Stomach (tissue), 9 donors: Measurements from ENCODE around the gene STRN4. TPM values are rescaled to one million over a fixed set of nuclear protein-coding genes. Genes with fewer than 3 reads are reported as not detected.
"Not testable (repeated sequence)": the region's sequence is repeated elsewhere in the genome, so short reads cannot be mapped to it uniquely, and the experiment has no call there.

Experiments used
- DNase-seq, 2 donors: peaks; one replicate each; pipeline versions ENCODE4 v3.0.0 to v3.0.0-alpha.2; 2013 to 2019
- H3K27ac ChIP-seq, 5 donors: fragments of 200-600 bp in 4 of 5; sonication (generic) in 4 of 5; one replicate each; pipeline ENCODE4 v1.5.1; 2013 to 2019; ENCODE audit warnings: mild to moderate bottlenecking in 1 of 5, moderate library complexity in 1 of 5
- H3K27me3 ChIP-seq, 3 donors: fragments of 200-600 bp; sonication (generic); one replicate each; pipeline ENCODE4 v1.5.1; 2017 to 2019; ENCODE audit warnings: mixed run types in 1 of 3
- H3K36me3 ChIP-seq, 4 donors: fragments of 200-600 bp; sonication (generic); 1 replicate in 3 of 4; 2 replicates in 1 of 4; pipeline ENCODE4 v1.5.1; 2016 to 2019
- H3K4me1 ChIP-seq, 4 donors: fragments of 200-600 bp; sonication (generic); one replicate each; pipeline ENCODE4 v1.5.1; 2016 to 2019
- H3K4me3 ChIP-seq, 4 donors: fragments of 200-600 bp; sonication (generic) in 3 of 4; one replicate each; pipeline ENCODE4 v1.5.1; 2016 to 2019; ENCODE audit warnings: mild to moderate bottlenecking in 1 of 4
- H3K9me3 ChIP-seq, 4 donors: fragments of 200-600 bp; sonication (generic); one replicate each; pipeline ENCODE4 v1.5.1; 2016 to 2019
- CTCF ChIP-seq, 7 experiments: fragments of 450-650 bp in 4 of 7; fragments of 200-600 bp in 3 of 7; sonication (generic) in 3 of 7; IDR thresholded peaks; one replicate each; pipeline ENCODE4 v1.5.1; 2016 to 2019; ENCODE audit warnings: antibody characterized with exemption in 7 of 7, control low read depth in 2 of 7, mild to moderate bottlenecking in 1 of 7
- EP300 ChIP-seq: sonication (generic); formaldehyde crosslinking; IDR thresholded peaks from one replicate; pipeline ENCODE4 v1.6.1; 2017; ENCODE audit warnings: antibody characterized with exemption
- POLR2A ChIP-seq, 4 donors: fragments of 450-650 bp; IDR thresholded peaks; one replicate each; pipeline ENCODE4 v1.6.1; 2016; ENCODE audit warnings: antibody characterized with exemption in 4 of 4, control low read depth in 2 of 4, mild to moderate bottlenecking in 1 of 4, moderate library complexity in 1 of 4
- POLR2AphosphoS5 ChIP-seq, 3 donors: sonication (generic); formaldehyde crosslinking; IDR thresholded peaks; one replicate each; pipeline ENCODE4 v1.6.1; 2016; ENCODE audit warnings: antibody characterized with exemption in 3 of 3
- WGBS, 5 donors: extraction: QIAGEN DNeasy Blood & Tissue Kit in 3 of 5; methylation state at CpG; one replicate each; pipeline versions ENCODE4 v1.1.5 to v1.1.7; 2013 to 2018; 5-methylcytosine and 5-hydroxymethylcytosine counted together
- intact Hi-C: fragments of 100-400 bp; cut with DNase I; formaldehyde crosslinking; loops from one replicate; pipeline ENCODE4 v1.15.1; 2023; ENCODE audit warnings: low total_unique reads
- polyA plus RNA-seq, 3 donors: library from polyadenylated mRNA; stranded (reverse); fragments of 200-250 nt; gene quantifications; one replicate each; pipeline ENCODE4 v1.2.3, GENCODE V29; 2013
- total RNA-seq, 5 donors: library from RNA; depleted of rRNA; stranded (reverse); fragments of >200 nt; gene quantifications; one replicate each; pipeline versions ENCODE4 v1.1.0 to v1.2.3, GENCODE V29; 2014 to 2016
- donor health status: healthy with polysubstance abuse.
- donor health status: Bipolar disorder and iron deficiency.
- donor health status: healthy.

The STRN4 gene
- total and polyA plus RNA-seq, 8 donors: 37.1 to 373 (median 62.1) TPM

GRCh38 chr19:46764817-46765291 lies 18.6 kb upstream of the STRN4 start:
- Histone ChIP-seq H3K9me3 (no peaks in the 10 kb centered on the region), H3K4me1 (peaks cover 0 to 18% (median 8%) of the 10 kb centered on the region in 4 donors), H3K27me3 (no peaks in the 10 kb centered on the region), H3K27ac (no peak overlapping the region), H3K36me3 (no peaks in the 10 kb centered on the region), H3K4me3 (no peak overlapping the region)
- intact Hi-C loops: no loop called here
- TF ChIP-seq POLR2A (IDR thresholded peaks at IDR 0.05): no peak
- no peak for TF ChIP-seq CTCF (IDR thresholded peaks at IDR 0.05)
- TF ChIP-seq POLR2AphosphoS5 (IDR thresholded peaks at IDR 0.05): no peak
- no peak for TF ChIP-seq EP300
- peak in 1 of 2 donors; percentile 77 for DNase-seq
- WGBS, 5 donors: 54 to 80% (median 61%) methylated on average over 11 of the region's 11 CpGs

- peaks cover 0 to 4% (median 0%) of the 10 kb centered on the region in 4 donors for H3K36me3 ChIP-seq
- TF ChIP-seq POLR2A (IDR thresholded peaks at IDR 0.05) (no peak), CTCF (IDR thresholded peaks at IDR 0.05) (no peak), POLR2AphosphoS5 (IDR thresholded peaks at IDR 0.05) (no peak), EP300 (no peak)
- WGBS, 5 donors: 60 to 73% (median 62%) methylated on average over 6 of the region's 6 CpGs
- intact Hi-C loops: no loop called here
- H3K27ac ChIP-seq: no peak overlapping the region
- no peaks in the 10 kb centered on the region for H3K27me3 ChIP-seq
- DNase-seq: no peak
- no peak overlapping the region for H3K4me3 ChIP-seq
- peaks cover 0 to 25% (median 7%) of the 10 kb centered on the region in 4 donors for H3K4me1 ChIP-seq
- no peaks in the 10 kb centered on the region for H3K9me3 ChIP-seq
Measured at GRCh38 chr19:46762245-46762890, 16.1 kb upstream of the STRN4 start.

GRCh38 chr19:46761418-46761831 lies 15.2 kb upstream of the STRN4 start:
- WGBS, 5 donors: 32 to 43% (median 36%) methylated on average over 5 of the region's 5 CpGs
- Histone ChIP-seq H3K4me1 (peaks cover 0 to 34% (median 9%) of the 10 kb centered on the region in 4 donors), H3K4me3 (no peak overlapping the region), H3K36me3 (peaks cover 0 to 8% (median 5%) of the 10 kb centered on the region in 4 donors), H3K9me3 (no peaks in the 10 kb centered on the region), H3K27ac (peak overlapping the region in 4 of 5 donors; percentile 14 to 74 (median 68)), H3K27me3 (no peaks in the 10 kb centered on the region)
- peak in 1 of 2 donors; percentile 31 for DNase-seq
- TF ChIP-seq POLR2AphosphoS5 (IDR thresholded peaks at IDR 0.05): no peak
- no peak for TF ChIP-seq CTCF (IDR thresholded peaks at IDR 0.05)
- TF ChIP-seq POLR2A (IDR thresholded peaks at IDR 0.05): no peak
- TF ChIP-seq EP300: no peak
- intact Hi-C loops: no loop called here

- intact Hi-C loops: not testable (repeated sequence)
- H3K4me1 ChIP-seq: peaks cover 0 to 38% (median 9%) of the 10 kb centered on the region in 4 donors
- WGBS, 5 donors: 70 to 81% (median 77%) methylated on average over 4 of the region's 4 CpGs
Measured at GRCh38 chr19:46760897-46761296, 14.6 kb upstream of the STRN4 start.

GRCh38 chr19:46760363-46760762 lies 14.1 kb upstream of the STRN4 start:
- peaks cover 0 to 43% (median 12%) of the 10 kb centered on the region in 4 donors for H3K4me1 ChIP-seq
- intact Hi-C loops: no loop called here
- TF ChIP-seq EP300 (no peak), POLR2A (IDR thresholded peaks at IDR 0.05) (no peak), CTCF (IDR thresholded peaks at IDR 0.05) (no peak), POLR2AphosphoS5 (IDR thresholded peaks at IDR 0.05) (no peak)

More at GRCh38 chr19:46760897-46761296, 14.6 kb upstream of the STRN4 start:
- H3K36me3 ChIP-seq: peaks cover 0 to 13% (median 10%) of the 10 kb centered on the region in 4 donors
- not testable (repeated sequence) for DNase-seq, H3K27me3 ChIP-seq, H3K9me3 ChIP-seq, H3K4me3 ChIP-seq
- peak overlapping the region in 4 of 5 donors; percentile 46 to 74 (median 68) for H3K27ac ChIP-seq

More at GRCh38 chr19:46760363-46760762, 14.1 kb upstream of the STRN4 start:
- Histone ChIP-seq H3K36me3 (peaks cover 0 to 18% (median 14%) of the 10 kb centered on the region in 4 donors), H3K27ac (peak overlapping the region in 4 of 5 donors; percentile 46 to 74 (median 68)), H3K27me3 (no peaks in the 10 kb centered on the region), H3K9me3 (no peaks in the 10 kb centered on the region), H3K4me3 (no peak overlapping the region)
- no peak for DNase-seq
- 86 to 98% (median 93%) methylated on average over 5 of the region's 5 CpGs for WGBS, 5 donors
